WERI-Rb-1 (cell line): ENCODE results near the gene AFG1L.

ENCODE experiments used
- DNase-seq: peaks from one replicate; pipeline ENCODE4 v3.0.0-alpha.2; 2020
- H3K27ac ChIP-seq: fragments of 250-450 bp; sonication (Bioruptor Pico); 2 replicates; pipeline ENCODE4 v1.5.1; 2020; ENCODE audit warnings: mild to moderate bottlenecking, moderate library complexity
- H3K27me3 ChIP-seq: fragments of 250-450 bp; sonication (Bioruptor Pico); 2 replicates; pipeline ENCODE4 v1.5.1; 2021; ENCODE audit warnings: mild to moderate bottlenecking, low read depth, moderate library complexity; ENCODE audit not compliant: insufficient read depth, severe bottlenecking
- H3K36me3 ChIP-seq: fragments of 250-450 bp; sonication (Bioruptor Pico); 2 replicates; pipeline ENCODE4 v1.5.1; 2020; ENCODE audit warnings: mild to moderate bottlenecking, moderate library complexity
- H3K4me3 ChIP-seq: 2 replicates; pipeline ENCODE4 v1.5.1; 2011; ENCODE audit warnings: low read depth, mild to moderate bottlenecking, control low read depth, low read length
- H3K9me3 ChIP-seq: fragments of 250-450 bp; sonication (Bioruptor Pico); 2 replicates; pipeline ENCODE4 v1.5.1; 2021; ENCODE audit warnings: mild to moderate bottlenecking, moderate library complexity; ENCODE audit not compliant: severe bottlenecking
- TF ChIP-seq, protein P1 (sequence below): IDR thresholded peaks from 2 replicates; pipeline ENCODE4 v1.5.1; 2011; ENCODE audit warnings: low read depth, mild to moderate bottlenecking, control low read depth, inconsistent platforms, low read length

The AFG1L gene

GRCh38 chr6:108363889-108364313 lies 69.0 kb downstream of the AFG1L start:
- H3K27me3 ChIP-seq, result no peaks in the 10 kb centered on the region
- H3K9me3 ChIP-seq, result no peaks in the 10 kb centered on the region
- H3K4me3 ChIP-seq, result no peak overlapping the region
- TF ChIP-seq, protein P1, sequence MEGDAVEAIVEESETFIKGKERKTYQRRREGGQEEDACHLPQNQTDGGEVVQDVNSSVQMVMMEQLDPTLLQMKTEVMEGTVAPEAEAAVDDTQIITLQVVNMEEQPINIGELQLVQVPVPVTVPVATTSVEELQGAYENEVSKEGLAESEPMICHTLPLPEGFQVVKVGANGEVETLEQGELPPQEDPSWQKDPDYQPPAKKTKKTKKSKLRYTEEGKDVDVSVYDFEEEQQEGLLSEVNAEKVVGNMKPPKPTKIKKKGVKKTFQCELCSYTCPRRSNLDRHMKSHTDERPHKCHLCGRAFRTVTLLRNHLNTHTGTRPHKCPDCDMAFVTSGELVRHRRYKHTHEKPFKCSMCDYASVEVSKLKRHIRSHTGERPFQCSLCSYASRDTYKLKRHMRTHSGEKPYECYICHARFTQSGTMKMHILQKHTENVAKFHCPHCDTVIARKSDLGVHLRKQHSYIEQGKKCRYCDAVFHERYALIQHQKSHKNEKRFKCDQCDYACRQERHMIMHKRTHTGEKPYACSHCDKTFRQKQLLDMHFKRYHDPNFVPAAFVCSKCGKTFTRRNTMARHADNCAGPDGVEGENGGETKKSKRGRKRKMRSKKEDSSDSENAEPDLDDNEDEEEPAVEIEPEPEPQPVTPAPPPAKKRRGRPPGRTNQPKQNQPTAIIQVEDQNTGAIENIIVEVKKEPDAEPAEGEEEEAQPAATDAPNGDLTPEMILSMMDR, result no peak
- H3K36me3 ChIP-seq, result no peaks in the 10 kb centered on the region
- no peak overlapping the region for H3K27ac ChIP-seq
- DNase-seq, result no peak

- Histone ChIP-seq H3K36me3 (no peaks in the 10 kb centered on the region), H3K9me3 (no peaks in the 10 kb centered on the region), H3K27me3 (no peaks in the 10 kb centered on the region), H3K4me3 (no peak overlapping the region), H3K27ac (no peak overlapping the region)
- no peak for DNase-seq
- TF ChIP-seq, protein P1, result no peak
These were observed 69.6 kb downstream of the AFG1L start for GRCh38 chr6:108364470-108364869.

GRCh38 chr6:108365478-108365877 lies 70.6 kb downstream of the AFG1L start:
- TF ChIP-seq, protein P1, result no peak
- Histone ChIP-seq H3K27me3 (no peaks in the 10 kb centered on the region), H3K9me3 (no peaks in the 10 kb centered on the region), H3K36me3 (no peaks in the 10 kb centered on the region), H3K27ac (no peak overlapping the region), H3K4me3 (no peak overlapping the region)
- no peak for DNase-seq

GRCh38 chr6:108366236-108366635 lies 71.4 kb downstream of the AFG1L start:
- DNase-seq, result no peak
- Histone ChIP-seq H3K9me3 (no peaks in the 10 kb centered on the region), H3K4me3 (no peak overlapping the region), H3K36me3 (no peaks in the 10 kb centered on the region), H3K27ac (no peak overlapping the region), H3K27me3 (no peaks in the 10 kb centered on the region)
- TF ChIP-seq, protein P1, result no peak

- no peaks in the 10 kb centered on the region for H3K27me3 ChIP-seq
- TF ChIP-seq, protein P1, result no peak
- H3K27ac ChIP-seq, result no peak overlapping the region
- H3K9me3 ChIP-seq, result no peaks in the 10 kb centered on the region
- no peak overlapping the region for H3K4me3 ChIP-seq
- no peak for DNase-seq
- H3K36me3 ChIP-seq, result no peaks in the 10 kb centered on the region
These were observed 73.7 kb downstream of the AFG1L start for GRCh38 chr6:108368431-108369030.

- Histone ChIP-seq H3K27me3 (no peaks in the 10 kb centered on the region), H3K27ac (no peak overlapping the region), H3K36me3 (no peaks in the 10 kb centered on the region), H3K9me3 (no peaks in the 10 kb centered on the region), H3K4me3 (no peak overlapping the region)
- TF ChIP-seq, protein P1, result no peak
- DNase-seq, result no peak
These were observed 86.0 kb downstream of the AFG1L start for GRCh38 chr6:108380876-108381275.
